Smooth muscle cell (in vitro differentiated cells): ENCODE results near the gene STT3A. TPM values are rescaled to one million over a fixed set of nuclear protein-coding genes. Genes with fewer than 3 reads are reported as not detected.

Source experiments
- DNase-seq: peaks from one replicate; lab custom pipeline; 2025; ENCODE audit not compliant: unreplicated experiment; lab: John Stamatoyannopoulos, UW
- H2AFZ ChIP-seq: fragments of 200-600 bp; sonication (generic); 2 replicates; pipeline ENCODE4 v1.6.0; 2016; ENCODE audit warnings: antibody characterized with exemption, low read depth, mild to moderate bottlenecking
- H3F3A ChIP-seq: fragments of 200-600 bp; sonication (generic); 2 replicates; pipeline ENCODE4 v1.6.0; 2017; ENCODE audit warnings: antibody characterized with exemption, low read depth
- H3K27ac ChIP-seq: fragments of 200-600 bp; sonication (generic); 2 replicates; pipeline ENCODE4 v1.5.1; 2016; ENCODE audit warnings: low read depth, mild to moderate bottlenecking
- H3K27me3 ChIP-seq: fragments of 200-600 bp; sonication (generic); 2 replicates; pipeline ENCODE4 v1.6.1; 2016; ENCODE audit warnings: low read depth, mild to moderate bottlenecking
- H3K36me3 ChIP-seq: fragments of 200-600 bp; sonication (generic); 2 replicates; pipeline ENCODE4 v1.5.1; 2016; ENCODE audit warnings: low read depth
- H3K4me1 ChIP-seq: fragments of 200-600 bp; sonication (generic); 2 replicates; pipeline ENCODE4 v1.5.1; 2016; ENCODE audit warnings: low read depth
- H3K4me2 ChIP-seq: fragments of 200-600 bp; sonication (generic); 2 replicates; pipeline ENCODE4 v1.6.0; 2016; ENCODE audit warnings: mild to moderate bottlenecking
- H3K4me3 ChIP-seq: fragments of 200-600 bp; sonication (generic); 2 replicates; pipeline ENCODE4 v1.5.1; 2016; ENCODE audit warnings: mild to moderate bottlenecking
- H3K79me2 ChIP-seq: fragments of 200-600 bp; sonication (generic); 2 replicates; pipeline ENCODE4 v1.6.0; 2016; ENCODE audit warnings: low read depth, mild to moderate bottlenecking
- H3K9ac ChIP-seq: fragments of 200-600 bp; sonication (generic); 2 replicates; pipeline ENCODE4 v1.6.0; 2016; ENCODE audit warnings: low read depth
- H3K9me3 ChIP-seq: fragments of 200-600 bp; sonication (generic); replicated peaks from 2 replicates; pipeline ENCODE4 v1.5.1; 2016; ENCODE audit warnings: low read depth
- H4K20me1 ChIP-seq: fragments of 200-600 bp; sonication (generic); 2 replicates; pipeline ENCODE4 v1.6.0; 2016; ENCODE audit warnings: low read depth
- WGBS: methylation state at CpG from one replicate; pipeline ENCODE4 v1.1.7; 2016; ENCODE audit warnings: low lambda C conversion rate; 5-methylcytosine and 5-hydroxymethylcytosine counted together
- polyA plus RNA-seq: library from polyadenylated mRNA; unstranded; fragments of >200 nt; fragmentation: Nextera tagmentation; extraction: Ambion mirVana; gene quantifications from 2 replicates; pipeline ENCODE4 v1.2.1, GENCODE V29; 2016
- total RNA-seq: library from RNA; depleted of rRNA; stranded (reverse); fragments of >200 nt; gene quantifications from 2 replicates; pipeline ENCODE4 v1.2.3, GENCODE V29; 2014
- TF ChIP-seq, protein P1 (sequence below): fragments of 200-600 bp; sonication (generic); IDR thresholded peaks from 2 replicates; pipeline ENCODE4 v1.5.1; 2017; ENCODE audit warnings: borderline replicate concordance, mild to moderate bottlenecking, antibody characterized with exemption; ENCODE audit not compliant: insufficient read depth, poor library complexity, severe bottlenecking

STT3A gene
- total and polyA plus RNA-seq, 2 experiments from 2014 or later: 216 to 241 TPM

DNA sequence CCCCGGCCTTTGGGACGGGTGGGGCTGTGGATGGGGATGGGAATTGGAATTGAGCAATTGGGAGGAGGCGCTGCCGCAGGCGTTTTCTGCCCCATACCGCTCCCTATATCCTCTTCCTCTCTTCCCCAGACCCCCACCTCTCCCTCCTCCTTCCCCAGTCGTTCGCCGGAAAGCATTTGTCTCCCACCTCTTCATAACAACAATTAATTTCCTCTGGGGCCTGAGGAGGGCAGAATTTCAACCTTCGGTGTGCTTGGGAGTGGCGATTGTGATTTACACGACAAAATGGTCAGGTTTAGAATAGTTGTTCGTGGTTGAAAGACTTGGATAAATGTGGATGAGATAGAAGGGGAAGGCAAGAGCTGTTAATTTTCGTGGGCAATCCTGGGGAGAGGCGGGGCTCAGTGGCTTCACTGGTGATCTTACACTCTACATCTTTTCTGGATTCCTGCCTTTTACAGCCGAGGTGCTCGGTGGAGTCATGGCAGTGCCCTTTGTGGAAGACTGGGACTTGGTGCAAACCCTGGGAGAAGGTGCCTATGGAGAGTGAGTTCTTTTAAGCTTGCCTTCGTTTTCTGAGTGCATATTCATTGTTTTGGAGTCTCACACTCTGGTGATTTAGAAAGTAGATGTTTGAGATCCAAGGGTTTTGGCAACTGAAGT lies 33.8 kb downstream of the STT3A start:
- peak; percentile 21 for DNase-seq
- Histone ChIP-seq H3K4me1 (peaks cover 14% of the 10 kb centered on the region), H3F3A (peaks cover 12% of the 10 kb centered on the region), H3K79me2 (peaks cover 12% of the 10 kb centered on the region), H3K36me3 (peaks cover 4% of the 10 kb centered on the region), H3K27me3 (no peaks in the 10 kb centered on the region), H2AFZ (peak overlapping the region; percentile 93), H3K9ac (peak overlapping the region; percentile 41), H3K4me3 (peak overlapping the region; percentile 65), H3K4me2 (peak overlapping the region; percentile 93), H3K27ac (peak overlapping the region; percentile 82), H4K20me1 (no peaks in the 10 kb centered on the region), H3K9me3 (no peaks in the 10 kb centered on the region)
- 2% methylated on average over 18 of the region's 18 CpGs for WGBS
- TF ChIP-seq, protein P1, sequence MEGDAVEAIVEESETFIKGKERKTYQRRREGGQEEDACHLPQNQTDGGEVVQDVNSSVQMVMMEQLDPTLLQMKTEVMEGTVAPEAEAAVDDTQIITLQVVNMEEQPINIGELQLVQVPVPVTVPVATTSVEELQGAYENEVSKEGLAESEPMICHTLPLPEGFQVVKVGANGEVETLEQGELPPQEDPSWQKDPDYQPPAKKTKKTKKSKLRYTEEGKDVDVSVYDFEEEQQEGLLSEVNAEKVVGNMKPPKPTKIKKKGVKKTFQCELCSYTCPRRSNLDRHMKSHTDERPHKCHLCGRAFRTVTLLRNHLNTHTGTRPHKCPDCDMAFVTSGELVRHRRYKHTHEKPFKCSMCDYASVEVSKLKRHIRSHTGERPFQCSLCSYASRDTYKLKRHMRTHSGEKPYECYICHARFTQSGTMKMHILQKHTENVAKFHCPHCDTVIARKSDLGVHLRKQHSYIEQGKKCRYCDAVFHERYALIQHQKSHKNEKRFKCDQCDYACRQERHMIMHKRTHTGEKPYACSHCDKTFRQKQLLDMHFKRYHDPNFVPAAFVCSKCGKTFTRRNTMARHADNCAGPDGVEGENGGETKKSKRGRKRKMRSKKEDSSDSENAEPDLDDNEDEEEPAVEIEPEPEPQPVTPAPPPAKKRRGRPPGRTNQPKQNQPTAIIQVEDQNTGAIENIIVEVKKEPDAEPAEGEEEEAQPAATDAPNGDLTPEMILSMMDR: peak; percentile 7

- Histone ChIP-seq H3K27ac (peak overlapping the region; percentile 82), H3K4me1 (peaks cover 14% of the 10 kb centered on the region), H3K36me3 (no peaks in the 10 kb centered on the region), H3K9ac (no peak overlapping the region), H3K27me3 (no peaks in the 10 kb centered on the region), H4K20me1 (no peaks in the 10 kb centered on the region), H3K4me3 (peak overlapping the region; percentile 65), H3K9me3 (no peaks in the 10 kb centered on the region), H2AFZ (peak overlapping the region; percentile 93), H3K4me2 (peak overlapping the region; percentile 93), H3K79me2 (peaks cover 12% of the 10 kb centered on the region), H3F3A (peaks cover 7% of the 10 kb centered on the region)
- TF ChIP-seq, protein P1: no peak
- 72% methylated on average over 7 of the region's 7 CpGs for WGBS
- DNase-seq: no peak
Measured at GRCh38 chr11:125627236-125627910, 34.7 kb downstream of the STT3A start.

GRCh38 chr11:125637840-125638239 lies 45.2 kb downstream of the STT3A start:
- WGBS: 95% methylated on average over 3 of the region's 3 CpGs
- H3K4me1 ChIP-seq: no peaks in the 10 kb centered on the region
- no peaks in the 10 kb centered on the region for H3F3A ChIP-seq
- H3K4me2 ChIP-seq: no peak overlapping the region
- no peaks in the 10 kb centered on the region for H3K79me2 ChIP-seq
- no peaks in the 10 kb centered on the region for H3K9me3 ChIP-seq
- no peaks in the 10 kb centered on the region for H3K27me3 ChIP-seq
- TF ChIP-seq, protein P1: no peak
- no peak overlapping the region for H3K9ac ChIP-seq
- no peak for DNase-seq
- no peak overlapping the region for H3K27ac ChIP-seq
- H3K36me3 ChIP-seq: peaks cover 14% of the 10 kb centered on the region
- H4K20me1 ChIP-seq: no peaks in the 10 kb centered on the region
- no peak overlapping the region for H2AFZ ChIP-seq
- H3K4me3 ChIP-seq: no peak overlapping the region
